ENCODE measurements around the gene TMEM43.
A peak's percentile ranks its signal among the peaks of the same experiment; 100 is the strongest.

TMEM43 gene

DNA sequence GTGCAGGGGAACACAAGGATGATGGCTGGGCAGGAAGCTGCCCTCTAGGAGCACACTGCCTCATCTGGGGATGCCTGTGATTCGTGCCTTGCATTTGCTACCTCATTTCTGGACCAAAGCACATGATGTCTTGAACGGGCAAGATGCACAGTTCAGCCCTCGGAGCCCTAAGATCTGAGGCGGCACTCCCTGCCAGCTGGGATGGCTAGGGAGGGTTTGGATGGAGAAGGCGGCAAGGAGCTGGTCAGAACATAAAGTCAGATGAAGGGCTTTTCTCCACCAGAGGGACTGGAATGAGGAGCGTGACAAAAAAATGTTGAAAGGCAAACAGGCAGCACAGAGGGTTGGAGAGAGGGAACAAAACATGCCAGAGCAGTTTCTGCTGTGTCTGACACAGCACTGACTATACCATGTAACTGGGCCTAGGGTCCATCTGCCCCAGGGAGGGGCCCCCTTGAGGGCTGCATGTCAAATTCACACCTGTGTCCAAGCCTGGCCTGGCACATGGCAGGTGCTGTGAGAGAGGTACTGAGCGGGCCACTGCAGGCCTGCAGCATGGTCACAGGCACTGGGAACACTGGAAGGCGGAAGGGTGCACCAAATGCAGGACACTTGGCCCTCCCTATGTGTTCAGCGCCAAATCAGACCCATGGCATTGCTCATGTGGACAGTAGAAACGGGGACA, 21.7 kb downstream of the TMEM43 start:
- Histone ChIP-seq H3K27me3 (no peaks in the 10 kb centered on the region), H3K4me1 (no peaks in the 10 kb centered on the region), H3K36me3 (no peaks in the 10 kb centered on the region), H3K9me3 (no peaks in the 10 kb centered on the region), H3K4me3 (ENCODE audit: low read depth, low read length) (no peak overlapping the region)
- DNase-seq: no peak
- TF ChIP-seq, protein P1, sequence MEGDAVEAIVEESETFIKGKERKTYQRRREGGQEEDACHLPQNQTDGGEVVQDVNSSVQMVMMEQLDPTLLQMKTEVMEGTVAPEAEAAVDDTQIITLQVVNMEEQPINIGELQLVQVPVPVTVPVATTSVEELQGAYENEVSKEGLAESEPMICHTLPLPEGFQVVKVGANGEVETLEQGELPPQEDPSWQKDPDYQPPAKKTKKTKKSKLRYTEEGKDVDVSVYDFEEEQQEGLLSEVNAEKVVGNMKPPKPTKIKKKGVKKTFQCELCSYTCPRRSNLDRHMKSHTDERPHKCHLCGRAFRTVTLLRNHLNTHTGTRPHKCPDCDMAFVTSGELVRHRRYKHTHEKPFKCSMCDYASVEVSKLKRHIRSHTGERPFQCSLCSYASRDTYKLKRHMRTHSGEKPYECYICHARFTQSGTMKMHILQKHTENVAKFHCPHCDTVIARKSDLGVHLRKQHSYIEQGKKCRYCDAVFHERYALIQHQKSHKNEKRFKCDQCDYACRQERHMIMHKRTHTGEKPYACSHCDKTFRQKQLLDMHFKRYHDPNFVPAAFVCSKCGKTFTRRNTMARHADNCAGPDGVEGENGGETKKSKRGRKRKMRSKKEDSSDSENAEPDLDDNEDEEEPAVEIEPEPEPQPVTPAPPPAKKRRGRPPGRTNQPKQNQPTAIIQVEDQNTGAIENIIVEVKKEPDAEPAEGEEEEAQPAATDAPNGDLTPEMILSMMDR (IDR thresholded peaks at IDR 0.05; ENCODE audit: low read depth, low read length): no peak

DNA sequence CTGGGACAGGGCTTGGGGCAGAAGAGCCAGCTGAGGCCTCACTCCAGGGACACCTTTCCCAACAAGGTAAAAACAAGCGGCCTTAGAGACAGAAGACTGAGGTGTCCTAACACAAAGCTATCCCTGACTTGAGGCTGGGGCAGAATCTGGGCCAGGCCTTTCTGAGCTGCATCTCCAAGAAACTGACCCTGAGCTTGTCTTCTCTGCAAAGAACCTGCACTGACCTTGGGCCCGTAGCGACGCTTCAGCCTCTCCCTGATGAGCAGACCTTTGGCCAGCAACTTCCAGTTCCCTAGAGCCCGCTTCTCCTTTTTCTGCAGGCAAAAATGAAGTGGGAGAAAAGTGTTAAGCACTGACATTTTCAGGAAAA, 22.2 kb downstream of the TMEM43 start:
- no peaks in the 10 kb centered on the region for H3K36me3 ChIP-seq
- H3K9me3 ChIP-seq: no peaks in the 10 kb centered on the region
- no peaks in the 10 kb centered on the region for H3K27me3 ChIP-seq
- TF ChIP-seq, protein P1 (IDR thresholded peaks at IDR 0.05; ENCODE audit: low read depth, low read length): no peak
- no peak for DNase-seq
- no peaks in the 10 kb centered on the region for H3K4me1 ChIP-seq
- H3K4me3 ChIP-seq (ENCODE audit: low read depth, low read length): no peak overlapping the region

DNA sequence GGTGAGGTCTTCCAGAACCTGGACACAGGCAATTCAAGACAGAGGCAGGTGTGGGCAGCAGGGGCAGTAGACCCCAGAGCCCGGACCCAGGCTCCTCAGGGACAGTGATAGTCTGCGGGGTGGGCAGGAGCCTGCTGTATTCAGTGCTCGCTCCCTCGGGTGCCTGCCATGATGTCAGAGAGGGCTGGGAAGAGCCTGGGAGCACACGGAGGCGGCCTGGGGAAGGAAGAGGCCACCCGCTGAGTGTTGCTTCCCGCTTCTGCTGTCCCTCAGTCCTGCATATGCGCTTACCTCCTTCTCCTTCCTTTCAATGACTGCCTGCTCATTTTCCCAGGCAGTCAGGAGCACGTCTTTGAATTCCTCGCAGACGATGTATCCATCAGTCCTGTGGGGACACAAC, 22.8 kb downstream of the TMEM43 start:
- Histone ChIP-seq H3K4me3 (ENCODE audit: low read depth, low read length) (no peak overlapping the region), H3K4me1 (no peaks in the 10 kb centered on the region), H3K36me3 (no peaks in the 10 kb centered on the region), H3K27me3 (no peaks in the 10 kb centered on the region), H3K9me3 (no peaks in the 10 kb centered on the region)
- no peak for DNase-seq
- TF ChIP-seq, protein P1 (IDR thresholded peaks at IDR 0.05; ENCODE audit: low read depth, low read length): no peak

DNA sequence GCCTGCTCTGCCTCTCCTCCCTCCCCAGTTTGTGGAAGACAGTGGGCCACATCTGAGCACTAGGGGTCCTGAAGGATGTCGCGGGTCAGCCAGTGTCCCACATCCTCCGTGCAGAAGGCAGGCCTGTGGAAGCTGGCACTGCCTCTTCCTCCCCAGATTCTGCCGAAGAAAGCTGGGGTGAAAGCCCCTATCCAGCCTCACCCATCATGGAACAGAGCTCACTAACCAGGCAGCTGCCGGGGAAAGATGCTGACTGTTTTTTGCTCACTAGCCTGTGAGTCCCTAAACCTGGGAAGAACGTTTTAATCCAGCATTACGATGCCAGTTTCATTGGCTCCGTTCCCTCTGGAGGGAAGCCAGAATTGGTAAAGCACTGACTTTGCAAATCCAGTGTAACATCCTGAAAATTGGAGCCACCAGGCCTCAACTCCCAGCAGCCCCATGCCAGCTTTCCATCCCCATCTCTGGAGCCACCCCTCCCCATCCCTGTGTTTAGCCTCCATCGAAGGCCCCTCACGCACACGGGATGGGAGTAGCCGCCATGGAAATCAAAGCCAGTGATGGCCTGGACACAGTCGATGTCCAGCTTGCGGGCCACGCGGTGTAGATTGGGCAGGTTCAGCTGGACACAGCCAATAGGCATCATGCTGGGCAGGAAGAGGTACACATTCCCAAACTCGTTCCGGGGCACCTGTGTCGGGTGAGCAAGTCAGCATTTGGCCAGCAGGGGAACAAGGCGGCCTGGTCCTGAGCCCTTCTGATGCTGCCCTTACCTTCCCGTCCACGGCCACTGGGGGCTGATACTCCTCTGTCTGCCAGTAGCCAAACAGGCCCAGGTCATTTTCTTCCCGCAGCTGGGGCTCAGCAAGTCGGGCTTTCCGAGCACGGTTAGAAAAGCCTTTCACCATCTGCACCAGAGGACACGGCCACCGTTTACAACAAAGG, 23.5 kb downstream of the TMEM43 start:
- Histone ChIP-seq H3K4me3 (ENCODE audit: low read depth, low read length) (no peak overlapping the region), H3K27me3 (no peaks in the 10 kb centered on the region), H3K4me1 (no peaks in the 10 kb centered on the region), H3K9me3 (no peaks in the 10 kb centered on the region), H3K36me3 (no peaks in the 10 kb centered on the region)
- DNase-seq: peak; percentile 52
- TF ChIP-seq, protein P1 (IDR thresholded peaks at IDR 0.05; ENCODE audit: low read depth, low read length): peak; percentile 43

DNA sequence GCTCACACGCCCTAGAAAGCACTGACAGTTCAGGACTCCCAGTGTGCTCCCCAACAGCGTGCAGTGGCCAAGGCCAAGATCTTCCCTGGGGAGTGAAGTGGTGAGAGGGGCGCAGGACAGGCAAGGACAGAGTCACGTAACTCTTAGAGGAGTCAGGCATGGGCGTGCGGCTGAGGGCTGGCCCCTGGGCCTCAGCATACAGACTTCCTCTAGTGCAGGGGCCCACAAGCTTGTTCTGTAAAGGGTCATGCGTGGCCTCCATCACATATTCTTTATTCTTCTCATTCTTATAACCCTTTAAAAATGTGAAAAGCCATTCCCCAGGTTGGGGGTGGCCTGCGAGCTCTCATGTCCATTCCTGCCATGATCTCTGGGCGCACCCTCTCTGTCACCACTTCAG, 25.2 kb downstream of the TMEM43 start:
- no peak overlapping the region for H3K4me3 ChIP-seq (ENCODE audit: low read depth, low read length)
- TF ChIP-seq, protein P1 (IDR thresholded peaks at IDR 0.05; ENCODE audit: low read depth, low read length): no peak
- no peak for DNase-seq
- no peaks in the 10 kb centered on the region for H3K9me3 ChIP-seq
- H3K4me1 ChIP-seq: no peaks in the 10 kb centered on the region
- H3K27me3 ChIP-seq: no peaks in the 10 kb centered on the region
- H3K36me3 ChIP-seq: no peaks in the 10 kb centered on the region
